Measurements from ENCODE around the gene MIDN.

Gene MIDN

DNA sequence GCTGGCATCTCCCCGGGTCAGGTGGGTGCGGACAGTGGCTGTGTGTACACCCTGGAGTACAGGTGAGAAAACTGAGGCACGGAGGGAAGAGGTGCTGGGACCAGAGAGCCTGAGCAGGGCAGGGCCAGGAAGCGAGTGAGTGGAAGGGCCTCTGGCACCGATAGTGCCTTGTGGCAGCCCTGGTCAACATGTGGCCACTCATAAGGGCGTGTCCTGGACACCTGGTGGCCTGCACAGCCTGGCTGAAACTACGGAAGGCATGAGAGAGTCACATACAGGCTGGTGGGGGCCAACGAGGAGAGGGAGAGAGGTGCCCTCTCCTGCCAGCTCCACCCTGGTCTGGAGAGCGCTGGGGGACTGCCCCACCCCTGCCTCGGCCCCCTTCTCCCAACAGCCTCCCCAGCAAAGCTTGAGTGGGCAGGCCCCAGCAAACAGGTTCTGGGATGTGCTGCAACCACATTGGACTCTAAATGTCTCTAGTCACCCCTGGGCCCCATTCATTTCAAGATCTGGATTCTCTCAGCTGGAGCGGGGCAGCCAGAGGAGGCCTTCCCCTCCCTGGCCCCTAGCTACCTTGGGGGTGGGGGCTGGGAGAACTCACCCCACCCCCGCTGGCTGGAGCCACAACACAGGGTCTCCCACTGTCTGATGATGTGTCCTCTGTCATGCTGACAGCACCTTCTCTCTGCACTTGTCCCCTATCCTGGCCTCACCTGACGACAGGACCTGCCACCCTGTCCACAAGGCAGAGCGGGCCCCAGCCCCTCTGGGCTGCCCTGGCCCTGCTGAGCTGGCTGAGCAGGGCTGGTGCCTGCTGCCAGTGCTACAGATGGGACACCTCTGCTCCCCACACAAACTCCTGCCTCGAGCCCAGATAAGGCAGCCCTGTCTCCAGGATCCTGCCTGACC lies 16.4 kb upstream of the MIDN start:
- H3F3A ChIP-seq (ENCODE audit: low read depth): no peaks in the 10 kb centered on the region
- no peak overlapping the region for H3K4me2 ChIP-seq (ENCODE audit: low read depth, low read length, poor library complexity, severe bottlenecking)
- no peak overlapping the region for H3K9ac ChIP-seq (ENCODE audit: low read depth, low read length, poor library complexity, severe bottlenecking)
- TF ChIP-seq, protein P1, sequence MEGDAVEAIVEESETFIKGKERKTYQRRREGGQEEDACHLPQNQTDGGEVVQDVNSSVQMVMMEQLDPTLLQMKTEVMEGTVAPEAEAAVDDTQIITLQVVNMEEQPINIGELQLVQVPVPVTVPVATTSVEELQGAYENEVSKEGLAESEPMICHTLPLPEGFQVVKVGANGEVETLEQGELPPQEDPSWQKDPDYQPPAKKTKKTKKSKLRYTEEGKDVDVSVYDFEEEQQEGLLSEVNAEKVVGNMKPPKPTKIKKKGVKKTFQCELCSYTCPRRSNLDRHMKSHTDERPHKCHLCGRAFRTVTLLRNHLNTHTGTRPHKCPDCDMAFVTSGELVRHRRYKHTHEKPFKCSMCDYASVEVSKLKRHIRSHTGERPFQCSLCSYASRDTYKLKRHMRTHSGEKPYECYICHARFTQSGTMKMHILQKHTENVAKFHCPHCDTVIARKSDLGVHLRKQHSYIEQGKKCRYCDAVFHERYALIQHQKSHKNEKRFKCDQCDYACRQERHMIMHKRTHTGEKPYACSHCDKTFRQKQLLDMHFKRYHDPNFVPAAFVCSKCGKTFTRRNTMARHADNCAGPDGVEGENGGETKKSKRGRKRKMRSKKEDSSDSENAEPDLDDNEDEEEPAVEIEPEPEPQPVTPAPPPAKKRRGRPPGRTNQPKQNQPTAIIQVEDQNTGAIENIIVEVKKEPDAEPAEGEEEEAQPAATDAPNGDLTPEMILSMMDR (conservative IDR thresholded peaks at IDR 0.05; ENCODE audit: low read length): no peak
- TF ChIP-seq EZH2phosphoT487 (IDR thresholded peaks at IDR 0.05; ENCODE audit: borderline replicate concordance): no peak
- no peaks in the 10 kb centered on the region for H3K79me2 ChIP-seq (ENCODE audit: insufficient read depth, low read length)
- H3K4me3 ChIP-seq (ENCODE audit: low read length, poor library complexity, severe bottlenecking): no peak overlapping the region
- no peak overlapping the region for H2AFZ ChIP-seq (ENCODE audit: low read length)
- no peaks in the 10 kb centered on the region for H3K9me3 ChIP-seq (ENCODE audit: insufficient read depth, low read depth, low read length)
- no peaks in the 10 kb centered on the region for H3K9me2 ChIP-seq (replicated peaks; ENCODE audit: low read depth, low read length)
- H3K36me3 ChIP-seq (ENCODE audit: insufficient read depth, low read length): no peaks in the 10 kb centered on the region; the same call in 1 of the 2 replicates
- H4K20me1 ChIP-seq (ENCODE audit: insufficient read depth, low read length, poor library complexity, severe bottlenecking): no peaks in the 10 kb centered on the region
- no peaks in the 10 kb centered on the region for H3K27me3 ChIP-seq (ENCODE audit: insufficient read depth, low read length, poor library complexity, severe bottlenecking)
- H3K4me1 ChIP-seq (ENCODE audit: insufficient read depth, low read length, poor library complexity, severe bottlenecking): no peaks in the 10 kb centered on the region

GRCh38 chr19:1232652-1233072 lies 15.7 kb upstream of the MIDN start:
- Histone ChIP-seq H3K36me3 (ENCODE audit: insufficient read depth, low read length) (no peaks in the 10 kb centered on the region), H2AFZ (ENCODE audit: low read length) (no peak overlapping the region), H4K20me1 (ENCODE audit: insufficient read depth, low read length, poor library complexity, severe bottlenecking) (no peaks in the 10 kb centered on the region)

DNA sequence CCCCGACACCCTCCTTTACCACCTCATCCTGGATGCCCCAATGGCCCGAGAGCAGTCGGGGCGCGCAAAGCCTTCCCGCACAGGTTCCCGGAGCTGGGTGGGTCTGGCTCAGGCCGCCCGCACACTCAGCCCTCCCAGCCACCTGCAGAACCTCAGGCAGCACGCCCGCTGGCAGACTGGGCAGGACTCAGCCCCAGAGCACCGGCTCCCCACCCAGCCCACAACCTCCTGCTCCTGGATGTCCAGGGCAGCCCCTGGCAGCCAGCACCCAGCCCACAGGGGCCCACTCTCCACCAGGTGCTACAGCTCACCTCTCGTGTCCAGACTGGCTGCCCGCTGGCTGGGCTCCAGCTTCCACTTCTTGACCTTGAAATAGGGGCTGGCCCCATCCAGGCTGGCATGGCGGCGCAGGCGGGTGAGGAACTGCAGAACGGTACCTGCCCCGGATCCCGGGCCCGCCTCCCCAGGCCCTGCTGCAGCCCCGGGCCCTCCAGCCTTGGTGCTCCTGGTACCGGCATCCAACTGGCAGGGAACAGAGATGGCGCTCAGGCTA lies 15.2 kb upstream of the MIDN start:
- H3K9me2 ChIP-seq (replicated peaks; ENCODE audit: low read depth, low read length): no peaks in the 10 kb centered on the region
- no peak overlapping the region for H3K4me2 ChIP-seq (ENCODE audit: low read depth, low read length, poor library complexity, severe bottlenecking)
- TF ChIP-seq EZH2phosphoT487 (IDR thresholded peaks at IDR 0.05; ENCODE audit: borderline replicate concordance): no peak
- TF ChIP-seq, protein P1 (conservative IDR thresholded peaks at IDR 0.05; ENCODE audit: low read length): no peak
- H3K79me2 ChIP-seq (ENCODE audit: insufficient read depth, low read length): no peaks in the 10 kb centered on the region
- H4K20me1 ChIP-seq (ENCODE audit: insufficient read depth, low read length, poor library complexity, severe bottlenecking): no peaks in the 10 kb centered on the region
- H3K9me3 ChIP-seq (ENCODE audit: insufficient read depth, low read depth, low read length): no peaks in the 10 kb centered on the region
- H3F3A ChIP-seq (ENCODE audit: low read depth): no peaks in the 10 kb centered on the region
- no peaks in the 10 kb centered on the region for H3K36me3 ChIP-seq (ENCODE audit: insufficient read depth, low read length)
- H2AFZ ChIP-seq (ENCODE audit: low read length): no peak overlapping the region
- no peaks in the 10 kb centered on the region for H3K4me1 ChIP-seq (ENCODE audit: insufficient read depth, low read length, poor library complexity, severe bottlenecking)
- H3K4me3 ChIP-seq (ENCODE audit: low read length, poor library complexity, severe bottlenecking): no peak overlapping the region
- H3K27me3 ChIP-seq (ENCODE audit: insufficient read depth, low read length, poor library complexity, severe bottlenecking): no peaks in the 10 kb centered on the region
- no peak overlapping the region for H3K9ac ChIP-seq (ENCODE audit: low read depth, low read length, poor library complexity, severe bottlenecking)

More at GRCh38 chr19:1232652-1233072, 15.7 kb upstream of the MIDN start:
- Histone ChIP-seq H3K9me2 (replicated peaks; ENCODE audit: low read depth, low read length) (no peaks in the 10 kb centered on the region), H3K79me2 (ENCODE audit: insufficient read depth, low read length) (no peaks in the 10 kb centered on the region), H3K4me3 (ENCODE audit: low read length, poor library complexity, severe bottlenecking) (no peak overlapping the region), H3K9me3 (ENCODE audit: insufficient read depth, low read depth, low read length) (no peaks in the 10 kb centered on the region), H3K4me1 (ENCODE audit: insufficient read depth, low read length, poor library complexity, severe bottlenecking) (no peaks in the 10 kb centered on the region), H3K9ac (ENCODE audit: low read depth, low read length, poor library complexity, severe bottlenecking) (no peak overlapping the region), H3K27me3 (ENCODE audit: insufficient read depth, low read length, poor library complexity, severe bottlenecking) (no peaks in the 10 kb centered on the region), H3F3A (ENCODE audit: low read depth) (no peaks in the 10 kb centered on the region), H3K4me2 (ENCODE audit: low read depth, low read length, poor library complexity, severe bottlenecking) (no peak overlapping the region)
- TF ChIP-seq, protein P1 (conservative IDR thresholded peaks at IDR 0.05; ENCODE audit: low read length): no peak
- no peak for TF ChIP-seq EZH2phosphoT487 (IDR thresholded peaks at IDR 0.05; ENCODE audit: borderline replicate concordance)

Data from Loucy (cell line).